HG03039 (cell line): Measurements from ENCODE around the gene KRTAP2-2.
"Not testable (repeated sequence)": the region's sequence is repeated elsewhere in the genome, so short reads cannot be mapped to it uniquely, and the experiment has no call there.

Experiments
- ATAC-seq: cut with Tn5 transposase; IDR thresholded peaks from one replicate; pipeline ENCODE4 v1.9.1; 2021; ENCODE audit warnings: mild to moderate bottlenecking, moderate library complexity; ENCODE audit not compliant: unreplicated experiment

The KRTAP2-2 gene, protein sequence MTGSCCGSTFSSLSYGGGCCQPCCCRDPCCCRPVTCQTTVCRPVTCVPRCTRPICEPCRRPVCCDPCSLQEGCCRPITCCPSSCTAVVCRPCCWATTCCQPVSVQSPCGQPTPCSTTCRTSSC

DNA sequence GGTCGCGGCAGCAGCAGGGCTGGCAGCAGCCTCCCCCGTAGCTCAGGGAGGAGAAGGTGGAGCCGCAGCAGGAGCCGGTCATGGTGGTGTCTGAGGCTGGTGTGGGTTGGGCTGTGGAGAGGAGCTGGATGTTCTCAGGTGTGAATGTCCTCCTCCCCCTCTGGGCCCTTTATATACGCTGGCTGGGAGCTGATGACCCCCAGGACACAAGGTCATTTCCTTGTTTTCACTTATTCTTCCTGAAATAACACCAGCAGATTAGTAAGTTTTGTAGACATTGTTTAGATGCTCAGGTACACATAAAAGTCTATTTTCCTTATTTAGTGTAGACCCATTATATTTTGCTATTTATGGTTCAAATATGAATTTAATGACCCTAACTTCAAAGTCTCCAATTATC lies at the start of gene KRTAP2-2:
KRTAP2-2 (minus strand) TSS at position 101 of the 400 bp plus-strand sequence; CDS start at position 82, 19 bp downstream.
- not testable (repeated sequence) for ATAC-seq

DNA sequence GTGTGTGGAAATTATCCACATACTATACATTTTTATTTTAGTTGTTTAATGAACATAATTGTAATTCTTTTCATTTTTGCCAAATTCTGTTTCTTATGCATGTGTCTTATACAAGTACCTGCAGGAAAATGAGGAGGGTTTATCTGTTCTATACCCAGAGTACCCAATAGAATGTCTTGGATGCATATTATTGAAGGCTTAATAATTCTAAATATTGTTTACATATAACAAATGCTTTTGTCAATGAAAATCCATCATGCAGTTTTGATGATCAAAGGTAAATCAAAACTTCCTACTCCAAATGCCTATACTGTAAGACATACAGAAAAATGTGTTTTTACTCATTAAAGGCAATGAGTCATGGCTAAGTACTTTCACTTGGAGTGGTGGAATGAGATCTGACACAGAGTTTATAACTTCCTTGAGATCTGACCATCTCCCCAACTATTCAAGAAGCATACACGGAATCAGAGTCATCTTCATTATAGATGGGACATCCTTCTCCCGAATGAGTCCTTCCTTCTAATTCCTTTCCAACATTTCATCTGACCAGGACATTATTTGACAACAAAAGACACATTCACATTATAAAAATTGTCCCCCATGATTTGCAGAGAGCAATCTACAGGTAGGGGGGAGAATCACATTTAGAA lies 49.5 kb upstream of the KRTAP2-2 start:
- ATAC-seq = not testable (repeated sequence)

DNA sequence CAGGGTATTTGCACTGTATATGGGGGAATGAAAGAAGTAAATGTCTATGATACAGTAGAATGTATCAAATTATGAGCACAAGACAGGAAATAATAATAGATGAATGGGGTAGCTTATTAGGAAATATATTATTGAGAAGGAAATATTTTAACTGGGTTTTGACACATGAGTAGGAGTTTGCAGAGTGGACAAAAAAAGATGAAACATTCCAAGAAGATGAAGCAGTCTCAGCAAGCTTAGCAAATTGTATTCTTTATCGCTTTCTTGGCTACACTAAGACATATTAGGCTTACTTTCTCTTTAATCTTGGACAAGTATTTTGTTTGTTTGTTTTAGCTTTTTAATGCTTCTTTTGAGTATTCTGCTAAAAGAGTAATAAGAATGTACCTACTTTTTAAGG lies 48.9 kb upstream of the KRTAP2-2 start:
- ATAC-seq = no peak

DNA sequence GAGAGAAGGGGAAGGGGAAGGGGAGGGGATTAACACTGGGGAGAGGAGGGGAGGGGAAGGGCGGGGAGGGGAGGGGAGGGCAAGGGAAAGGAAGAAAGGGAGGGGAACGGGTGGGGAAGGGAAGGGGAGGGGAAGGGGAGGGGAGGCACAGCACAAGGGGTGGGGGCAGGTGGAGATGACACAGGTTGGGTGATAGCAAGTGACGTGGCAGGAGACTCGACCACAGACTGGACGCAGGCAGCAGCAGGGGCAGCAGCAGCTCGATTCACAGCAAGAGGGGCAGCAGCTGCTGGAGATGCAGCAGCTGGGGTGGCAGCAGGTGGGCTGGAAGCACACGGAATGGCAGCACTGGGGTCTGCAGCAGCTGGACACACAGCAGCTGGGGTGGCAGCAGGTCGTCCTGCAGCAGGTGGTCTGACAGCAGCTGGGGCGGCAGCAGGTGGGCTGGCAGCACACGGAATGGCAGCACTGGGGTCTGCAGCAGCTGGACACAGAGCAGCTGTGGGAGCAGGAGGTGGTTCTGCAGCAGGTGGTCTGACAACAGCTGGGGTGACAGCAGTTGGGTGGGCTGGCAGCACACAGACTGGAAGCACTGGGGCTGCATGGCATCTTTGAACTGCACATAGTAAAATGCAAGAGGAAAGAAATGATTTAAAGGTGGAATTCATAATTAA lies 46.7 kb upstream of the KRTAP2-2 start, which contains the start of gene KRTAP4-16:
KRTAP4-16 (minus strand) TSS at position 624 of the 674 bp plus-strand sequence; CDS start at position 624, 0 bp downstream.
- ATAC-seq = no peak

DNA sequence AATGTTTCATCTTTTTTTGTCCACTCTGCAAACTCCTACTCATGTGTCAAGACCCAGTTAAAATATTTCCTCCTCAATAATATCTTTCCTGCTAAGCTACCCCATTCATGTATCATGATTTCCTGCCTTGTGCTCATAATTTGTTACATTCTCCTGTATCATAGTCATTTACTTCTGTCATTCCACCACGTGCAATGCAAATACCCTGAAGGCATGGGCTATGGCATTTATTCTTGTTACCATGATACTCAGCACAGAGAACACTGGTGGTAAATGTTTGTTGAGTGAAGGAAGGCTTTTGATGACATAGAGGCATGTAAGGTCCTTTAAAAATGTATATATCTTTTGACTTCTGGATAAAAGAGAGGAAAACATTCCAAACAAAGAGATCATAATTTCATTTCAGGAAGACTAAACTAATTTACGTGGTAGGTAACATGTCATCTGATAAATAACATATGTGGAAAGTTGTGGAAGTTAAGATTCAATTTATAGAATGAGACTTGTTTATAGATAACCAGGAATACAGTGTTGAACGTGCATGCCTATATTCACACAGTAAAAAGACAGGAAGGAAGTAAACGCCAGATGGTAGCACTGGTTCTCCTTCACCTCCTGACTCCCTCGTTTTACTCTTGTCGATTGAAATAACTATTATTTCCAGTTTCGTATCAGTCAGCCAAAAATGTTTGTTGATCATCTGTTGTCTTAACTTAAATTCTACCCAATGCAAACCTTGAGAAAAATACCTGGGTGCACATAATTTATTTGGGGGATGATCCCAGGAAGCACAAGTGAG lies 44.9 kb upstream of the KRTAP2-2 start:
- not testable (repeated sequence) for ATAC-seq

DNA sequence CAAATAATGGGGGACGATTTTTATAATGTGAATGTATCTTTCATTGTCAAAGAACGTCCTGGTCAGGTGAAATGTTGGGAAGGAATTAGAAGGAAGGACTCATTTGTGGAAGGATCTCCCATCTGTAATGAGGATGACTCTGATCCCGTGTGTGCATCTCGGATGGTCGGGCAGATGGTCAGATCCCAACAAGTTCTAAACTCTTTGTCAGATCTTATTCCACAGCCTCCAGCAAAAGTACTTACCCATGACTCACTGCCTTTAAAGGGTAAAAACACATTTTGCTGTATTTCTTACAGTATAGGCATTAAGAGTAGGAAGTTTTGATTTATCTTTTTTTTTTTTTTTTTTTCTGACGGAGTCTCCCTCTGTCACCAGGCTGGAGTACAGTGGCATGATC lies 43.5 kb upstream of the KRTAP2-2 start:
- ATAC-seq = no peak

DNA sequence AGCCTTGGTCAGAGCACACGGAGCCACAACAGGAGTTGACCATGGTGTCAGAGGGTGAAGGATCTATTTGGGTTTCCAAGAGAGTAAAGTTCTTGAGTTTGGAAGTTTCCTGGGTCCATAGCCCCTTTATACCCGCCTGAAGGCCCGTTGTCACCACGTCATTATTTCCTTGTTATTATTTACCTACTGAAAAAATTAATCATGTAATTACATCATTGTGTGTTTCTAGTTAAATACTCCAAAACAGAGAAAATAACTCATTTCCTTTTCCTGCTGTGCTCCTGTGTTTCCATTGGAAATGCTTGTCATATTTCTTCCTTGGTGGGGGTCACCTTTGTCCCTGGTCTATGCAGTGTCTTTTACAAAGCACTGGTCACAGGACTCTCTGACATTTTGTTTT lies 43.0 kb upstream of the KRTAP2-2 start, which contains the start of gene KRTAP4-8:
KRTAP4-8 (minus strand) TSS at position 101 of the 400 bp plus-strand sequence; CDS start at position 43, 58 bp downstream.
- ATAC-seq = no peak

DNA sequence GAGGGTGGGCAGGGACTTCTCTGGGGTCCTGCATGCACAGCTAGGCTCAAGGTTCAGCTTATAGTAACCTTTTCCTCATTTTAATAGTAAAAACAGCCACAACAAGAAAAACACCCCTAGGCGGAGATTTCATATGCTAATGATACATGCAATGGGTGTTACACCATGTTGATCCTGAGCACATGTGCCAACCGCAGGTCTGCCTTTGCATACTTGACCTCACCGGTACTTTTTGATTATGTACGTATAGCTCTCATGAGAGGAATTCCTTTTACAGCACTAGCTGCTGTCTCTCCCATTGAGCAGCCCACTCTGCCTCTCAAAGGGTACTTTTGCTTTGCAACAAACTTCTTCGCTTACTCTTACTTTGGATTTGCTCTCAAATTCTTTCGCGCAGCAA lies 41.0 kb upstream of the KRTAP2-2 start:
- ATAC-seq = no peak

DNA sequence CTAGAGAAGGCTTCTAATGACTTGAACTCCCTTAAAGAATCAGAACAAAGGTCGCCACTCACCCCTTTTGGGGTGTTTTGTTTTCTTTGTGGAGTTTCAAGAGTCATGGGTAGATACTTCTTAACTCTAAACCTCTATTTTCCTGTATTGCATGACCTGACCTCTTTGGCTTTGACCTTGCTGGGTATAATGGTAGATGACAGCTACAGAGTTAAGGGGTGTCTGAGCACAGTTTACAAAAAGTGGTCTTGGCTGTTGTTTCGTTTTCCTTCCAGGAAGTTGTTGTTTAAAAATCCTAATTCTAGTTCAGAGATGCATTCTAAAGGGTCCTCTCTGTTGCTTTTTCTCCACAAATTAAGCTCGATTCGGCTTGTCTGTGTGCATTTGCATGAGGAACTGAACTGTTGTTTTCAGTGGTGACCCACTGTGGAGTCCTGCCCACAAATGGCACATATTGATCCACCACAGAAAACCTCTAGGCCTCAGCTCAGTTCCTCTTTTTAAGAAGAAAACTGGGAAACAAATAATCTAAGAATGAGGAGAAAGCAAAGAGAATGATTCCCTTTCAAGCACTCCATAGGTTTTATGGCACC lies 33.8 kb upstream of the KRTAP2-2 start:
- not testable (repeated sequence) for ATAC-seq

DNA sequence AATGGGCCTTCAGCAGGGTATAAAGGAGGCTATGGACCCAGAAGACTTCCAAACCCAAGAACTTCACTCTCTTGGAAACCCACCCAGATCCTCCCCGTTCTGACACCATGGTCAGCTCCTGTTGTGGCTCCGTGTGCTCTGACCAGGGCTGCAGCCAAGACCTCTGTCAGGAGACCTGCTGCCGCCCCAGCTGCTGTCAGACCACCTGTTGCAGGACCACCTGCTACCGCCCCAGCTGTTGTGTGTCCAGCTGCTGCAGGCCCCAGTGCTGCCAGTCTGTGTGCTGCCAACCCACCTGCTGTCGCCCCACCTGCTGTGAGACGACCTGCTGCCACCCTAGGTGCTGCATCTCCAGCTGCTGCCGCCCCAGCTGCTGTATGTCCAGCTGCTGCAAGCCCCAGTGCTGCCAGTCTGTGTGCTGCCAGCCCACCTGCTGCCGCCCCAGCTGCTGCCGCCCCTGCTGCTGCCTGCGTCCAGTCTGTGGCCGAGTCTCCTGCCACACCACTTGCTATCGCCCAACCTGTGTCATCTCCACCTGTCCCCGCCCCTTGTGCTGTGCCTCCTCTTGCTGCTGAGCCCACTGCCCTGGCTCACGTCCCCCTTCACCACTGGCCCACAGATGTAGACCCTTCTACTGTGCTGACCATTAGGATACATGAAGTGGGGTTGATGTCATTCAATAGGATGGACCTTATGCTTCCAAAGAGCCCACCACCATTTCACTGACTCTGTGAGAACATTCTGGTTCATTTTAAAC lies 29.2 kb upstream of the KRTAP2-2 start, which contains the start of gene KRTAP4-7:
KRTAP4-7 (plus strand) TSS at position 51 of the 757 bp plus-strand sequence; CDS start at position 108, 57 bp downstream.
- not testable (repeated sequence) for ATAC-seq

DNA sequence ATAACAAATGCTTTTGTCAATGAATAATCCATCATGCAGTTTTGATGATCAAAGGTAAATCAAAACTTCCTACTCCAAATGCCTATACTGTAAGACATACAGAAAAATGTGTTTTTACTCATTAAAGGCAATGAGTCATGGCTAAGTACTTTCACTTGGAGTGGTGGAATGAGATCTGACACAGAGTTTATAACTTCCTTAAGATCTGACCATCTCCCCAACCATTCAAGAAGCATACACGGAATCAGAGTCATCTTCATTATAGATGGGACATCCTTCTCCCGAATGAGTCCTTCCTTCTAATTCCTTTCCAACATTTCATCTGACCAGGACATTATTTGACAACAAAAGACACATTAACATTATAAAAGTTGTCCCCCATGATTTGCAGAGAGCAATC lies 28.4 kb upstream of the KRTAP2-2 start:
- ATAC-seq = not testable (repeated sequence)

DNA sequence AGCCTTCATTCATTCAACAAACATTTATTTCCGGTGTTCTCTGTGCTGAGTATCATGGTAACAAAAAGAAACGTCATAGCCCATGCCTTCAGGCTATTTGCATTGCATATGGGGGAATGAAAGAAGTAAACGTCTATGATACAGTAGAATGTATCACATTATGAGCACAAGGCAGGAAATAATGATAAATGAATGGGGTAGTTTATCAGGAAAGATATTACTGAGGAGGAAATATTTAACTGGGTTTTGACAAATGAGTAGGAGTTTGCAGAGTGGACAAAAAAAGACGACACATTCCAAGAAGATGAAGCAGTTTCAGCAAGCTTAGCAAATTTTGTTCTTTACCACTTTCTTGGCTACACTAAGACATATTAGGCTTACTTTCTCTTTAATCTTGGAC lies 27.6 kb upstream of the KRTAP2-2 start:
- ATAC-seq = no peak

DNA sequence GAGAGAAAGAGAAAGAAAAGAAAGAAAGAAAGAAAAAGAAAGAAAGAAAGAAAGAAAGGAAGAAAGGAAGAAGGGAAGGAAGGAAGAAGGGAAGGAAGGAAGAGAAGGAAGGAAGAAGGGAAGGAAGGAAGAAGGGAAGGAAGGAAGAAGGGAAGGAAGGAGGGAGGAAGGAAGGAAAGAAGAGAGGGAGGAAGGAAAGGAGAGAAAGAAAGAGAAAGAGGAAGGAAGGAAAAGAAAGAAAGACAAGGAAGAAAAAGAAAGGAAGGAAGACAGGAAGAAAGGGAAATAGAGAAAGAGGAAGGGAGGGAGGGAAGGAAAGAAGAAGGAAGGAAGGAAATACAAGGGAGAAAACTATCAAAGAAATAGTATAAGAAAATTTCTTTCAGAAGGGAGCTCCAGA lies 21.8 kb upstream of the KRTAP2-2 start:
- ATAC-seq = no peak

DNA sequence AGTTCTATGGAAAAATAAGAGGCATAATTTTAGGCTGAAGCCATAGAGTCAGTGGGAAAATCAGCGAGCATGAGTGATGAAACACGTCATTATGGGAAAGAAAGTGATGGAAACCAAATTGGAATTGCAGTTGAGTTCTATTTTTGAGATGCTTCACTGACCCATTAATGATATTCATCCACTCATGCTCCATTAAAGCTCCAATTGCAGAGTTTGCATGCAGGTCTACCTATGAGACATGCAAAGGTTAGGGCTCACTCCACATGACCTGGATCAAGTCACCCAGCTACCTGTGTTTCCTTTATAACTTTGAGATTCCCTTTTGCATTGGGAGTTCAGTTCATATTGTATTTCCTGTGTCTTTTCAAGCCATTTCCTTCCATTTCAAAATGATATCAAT lies 18.6 kb upstream of the KRTAP2-2 start:
- no peak for ATAC-seq

DNA sequence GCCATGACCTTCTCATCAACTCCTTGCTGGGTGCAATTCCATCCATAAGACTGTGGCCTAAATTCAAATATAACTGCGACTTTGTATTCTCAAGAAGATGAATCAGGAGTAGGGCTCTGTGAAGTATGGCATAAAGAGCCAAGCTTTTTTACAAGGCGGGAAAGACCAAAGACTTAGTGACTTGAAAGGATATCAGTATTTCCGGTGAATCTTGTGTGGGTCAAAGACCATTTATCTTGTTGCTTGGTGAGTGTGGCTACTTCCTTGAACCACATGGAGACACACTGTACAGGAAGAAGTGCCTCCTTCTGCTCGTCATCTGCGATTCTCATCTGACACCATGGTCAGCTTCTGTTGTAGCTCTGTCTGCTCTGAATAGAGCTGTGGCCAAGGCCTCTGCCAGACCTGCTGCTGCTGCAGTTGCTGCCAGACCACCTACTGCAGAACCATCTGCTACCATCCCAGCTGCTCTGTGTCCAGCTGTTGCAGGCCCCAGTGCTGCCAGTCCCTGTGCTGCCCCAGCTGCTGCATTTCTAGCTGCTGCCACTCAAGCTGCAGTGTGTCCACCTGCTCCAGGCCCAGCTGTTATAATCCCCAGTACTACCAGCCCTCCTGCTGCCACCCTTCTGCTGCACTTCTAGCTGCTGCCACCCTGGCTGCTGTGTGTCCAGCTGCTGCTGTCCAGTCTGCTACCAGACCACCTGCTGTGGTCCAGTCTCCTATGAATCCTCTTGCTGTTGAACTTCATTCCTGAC lies 16.8 kb upstream of the KRTAP2-2 start:
- ATAC-seq = no peak

DNA sequence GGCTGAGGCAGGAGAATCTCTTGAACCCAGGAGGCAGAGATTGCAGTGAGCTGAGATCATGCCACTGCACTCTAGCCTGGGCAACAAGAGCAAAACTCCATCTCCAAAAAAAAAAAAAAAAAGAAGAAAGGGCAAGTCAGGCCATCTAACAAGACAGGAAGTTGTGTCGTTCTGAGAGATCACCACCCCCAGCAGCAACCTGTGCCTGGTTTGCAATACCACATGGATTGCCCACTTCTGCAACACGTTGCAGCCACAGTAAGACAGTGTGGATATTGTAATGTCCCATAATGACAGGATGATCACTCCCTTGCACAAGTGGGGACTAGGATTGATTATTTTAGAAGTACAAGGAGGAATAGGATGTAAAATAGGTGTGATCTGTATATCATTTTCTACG lies 14.0 kb upstream of the KRTAP2-2 start:
- no peak for ATAC-seq

DNA sequence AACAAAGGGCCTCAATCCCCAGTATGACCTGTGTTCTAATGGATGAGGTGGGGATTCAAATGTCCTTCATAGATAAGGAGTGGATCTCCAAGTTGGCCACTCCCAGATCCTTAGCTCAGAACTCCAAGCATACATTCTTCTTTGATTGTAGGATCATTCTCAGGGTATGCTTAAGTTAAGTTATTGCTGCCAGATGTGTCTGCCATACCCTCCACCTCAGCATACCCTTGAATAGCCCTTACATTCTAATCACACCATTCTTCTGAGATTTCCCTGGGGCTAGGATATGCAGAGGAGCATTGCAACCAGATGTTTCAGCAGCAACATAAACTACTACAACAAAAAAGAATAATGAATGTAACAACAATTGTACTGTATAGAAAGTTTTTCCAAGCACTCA lies 12.3 kb upstream of the KRTAP2-2 start:
- ATAC-seq = no peak

DNA sequence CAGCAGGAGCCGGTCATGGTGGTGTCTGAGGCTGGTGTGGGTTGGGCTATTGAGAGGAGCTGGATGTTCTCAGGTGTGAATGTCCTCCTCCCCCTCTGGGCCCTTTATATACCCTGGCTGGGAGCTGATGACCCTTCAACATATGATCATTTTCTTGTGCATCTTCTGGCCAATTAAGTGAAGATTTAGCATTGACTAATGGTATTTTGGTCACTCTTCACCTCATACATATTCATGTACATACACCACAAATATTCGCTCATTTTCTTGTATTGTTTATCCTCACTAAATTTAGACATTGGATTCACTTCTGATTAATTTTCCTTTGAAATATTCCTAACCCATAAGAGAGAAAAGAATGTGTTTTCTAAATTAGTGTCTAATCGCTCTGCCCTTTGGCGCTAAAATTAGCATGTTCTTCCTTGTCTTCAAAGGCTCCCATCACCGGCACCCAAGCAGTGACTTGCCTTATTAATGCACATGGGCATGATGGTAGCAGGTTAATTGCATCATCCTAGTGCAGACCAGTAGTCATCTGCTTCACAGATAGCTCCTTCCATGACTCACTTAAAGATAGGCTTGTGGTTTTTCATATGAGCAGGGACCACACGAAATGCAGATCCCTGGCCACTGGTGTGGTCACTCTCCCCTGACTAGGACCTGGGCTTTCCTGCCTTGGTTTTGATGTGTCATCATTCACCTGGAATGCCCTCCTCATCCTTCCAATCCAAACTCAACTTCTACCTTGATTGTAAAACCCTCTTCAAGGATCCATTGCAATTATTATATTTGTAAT lies 11.0 kb upstream of the KRTAP2-2 start, which contains the start of gene KRTAP2-4:
KRTAP2-4 (minus strand) TSS at position 51 of the 796 bp plus-strand sequence; CDS start at position 17, 34 bp downstream.
- ATAC-seq = no peak
